ENCODE measurements around the gene HRH1. TPM values are rescaled to one million over a fixed set of nuclear protein-coding genes. Genes with fewer than 3 reads are reported as not detected.
"Not testable (repeated sequence)": the region's sequence is repeated elsewhere in the genome, so short reads cannot be mapped to it uniquely, and the experiment has no call there.

Gene HRH1
- total RNA-seq: 10 to 100 TPM in 1 of 2 donors, 1 to 10 TPM in 1; 7.9 to 13.8 TPM
- long read RNA-seq, full-length matches to known transcripts: 1 of 26 reads
- long read RNA-seq, partial matches to known transcripts: 0 of 26 reads
- long read RNA-seq, other reads (novel, unspliced or antisense): 25 of 26 reads

GRCh38 chr3:11154036-11154952, at the start of gene HRH1:
Gene HRH1 (plus strand): TSS chr3:11154493. CDS start chr3:11259038, 104,545 bp downstream.
- DNase-seq: peak in 1 of 2 donors; percentile 28
- intact Hi-C loops (cut with DNase I, micrococcal nuclease): loop anchor here in 1 of 2 donors (10.0 kb wide), 1 partner anchor 181 kb away; no protein-coding TSS in a partner anchor
- ATAC-seq: peak; percentile 68

GRCh38 chr3:11113316-11113715, 41.0 kb upstream of the HRH1 start:
- DNase-seq; ATAC-seq; intact Hi-C loops (cut with DNase I, micrococcal nuclease): not testable (repeated sequence)

- ATAC-seq: no peak
- intact Hi-C loops (cut with DNase I, micrococcal nuclease): no loop called here
These were observed 38.7 kb upstream of the HRH1 start for GRCh38 chr3:11115548-11115947.

GRCh38 chr3:11116336-11117059, 37.8 kb upstream of the HRH1 start:
- intact Hi-C loops (cut with DNase I, micrococcal nuclease): no loop called here
- no peak for ATAC-seq
- DNase-seq: no peak

More at GRCh38 chr3:11115548-11115947, 38.7 kb upstream of the HRH1 start:
- DNase-seq: no peak

GRCh38 chr3:11117591-11117990, 36.7 kb upstream of the HRH1 start:
- DNase-seq (no peak), ATAC-seq (no peak)
- intact Hi-C loops (cut with DNase I, micrococcal nuclease): no loop called here

GRCh38 chr3:11118181-11118682, 36.1 kb upstream of the HRH1 start:
- intact Hi-C loops (cut with DNase I, micrococcal nuclease): no loop called here
- DNase-seq: no peak
- no peak for ATAC-seq

GRCh38 chr3:11120091-11120805, 34.0 kb upstream of the HRH1 start:
- no peak for DNase-seq
- no peak for ATAC-seq
- intact Hi-C loops (cut with DNase I, micrococcal nuclease): no loop called here

- intact Hi-C loops (cut with DNase I, micrococcal nuclease): no loop called here
- DNase-seq (no peak), ATAC-seq (no peak)
These were observed 27.6 kb upstream of the HRH1 start for GRCh38 chr3:11126653-11127052.

GRCh38 chr3:11128682-11129632, 25.3 kb upstream of the HRH1 start:
- DNase-seq (no peak), ATAC-seq (no peak)
- intact Hi-C loops (cut with DNase I, micrococcal nuclease): no loop called here

- no peak for ATAC-seq
- intact Hi-C loops (cut with DNase I, micrococcal nuclease): no loop called here
These were observed 23.9 kb upstream of the HRH1 start for GRCh38 chr3:11130385-11130784.

GRCh38 chr3:11131371-11131770, 22.9 kb upstream of the HRH1 start:
- ATAC-seq (peak; percentile 38), DNase-seq (no peak)
- intact Hi-C loops (cut with DNase I, micrococcal nuclease): no loop called here

More at GRCh38 chr3:11130385-11130784, 23.9 kb upstream of the HRH1 start:
- DNase-seq: no peak

- DNase-seq; ATAC-seq; intact Hi-C loops (cut with DNase I, micrococcal nuclease): not testable (repeated sequence)
These were observed 22.4 kb upstream of the HRH1 start for GRCh38 chr3:11131886-11132285.

- ATAC-seq (no peak), DNase-seq (no peak)
- intact Hi-C loops (cut with DNase I, micrococcal nuclease): no loop called here
These were observed 21.4 kb upstream of the HRH1 start for GRCh38 chr3:11132861-11133260.

GRCh38 chr3:11134794-11135193, 19.5 kb upstream of the HRH1 start:
- DNase-seq (no peak), ATAC-seq (no peak)
- intact Hi-C loops (cut with DNase I, micrococcal nuclease): no loop called here

GRCh38 chr3:11136116-11136515, 18.2 kb upstream of the HRH1 start:
- ATAC-seq: no peak
- no peak for DNase-seq
- intact Hi-C loops (cut with DNase I, micrococcal nuclease): no loop called here

- intact Hi-C loops (cut with DNase I, micrococcal nuclease): no loop called here
- DNase-seq (peak; percentile 16 to 47), ATAC-seq (no peak)
These were observed 17.3 kb upstream of the HRH1 start for GRCh38 chr3:11136830-11137626.

GRCh38 chr3:11137627-11137959, 16.7 kb upstream of the HRH1 start:
- DNase-seq (no peak), ATAC-seq (no peak)
- intact Hi-C loops (cut with DNase I, micrococcal nuclease): no loop called here

Measured in left colon (tissue), 2 donors.